Stimulated activated CD8-positive, alpha-beta memory T cell treated with anti-CD3 and anti-CD28 coated beads, Interleukin-12 subunit alpha, Interleukin-12 subunit beta, amount 100 ng/mL, for 4 hours (primary cell): ENCODE data around the gene PODNL1.

Source experiments
- DNase-seq: peaks from one replicate; pipeline ENCODE4 v3.0.0-alpha.2; 2020; ENCODE audit warnings: low read depth

Gene PODNL1, protein sequence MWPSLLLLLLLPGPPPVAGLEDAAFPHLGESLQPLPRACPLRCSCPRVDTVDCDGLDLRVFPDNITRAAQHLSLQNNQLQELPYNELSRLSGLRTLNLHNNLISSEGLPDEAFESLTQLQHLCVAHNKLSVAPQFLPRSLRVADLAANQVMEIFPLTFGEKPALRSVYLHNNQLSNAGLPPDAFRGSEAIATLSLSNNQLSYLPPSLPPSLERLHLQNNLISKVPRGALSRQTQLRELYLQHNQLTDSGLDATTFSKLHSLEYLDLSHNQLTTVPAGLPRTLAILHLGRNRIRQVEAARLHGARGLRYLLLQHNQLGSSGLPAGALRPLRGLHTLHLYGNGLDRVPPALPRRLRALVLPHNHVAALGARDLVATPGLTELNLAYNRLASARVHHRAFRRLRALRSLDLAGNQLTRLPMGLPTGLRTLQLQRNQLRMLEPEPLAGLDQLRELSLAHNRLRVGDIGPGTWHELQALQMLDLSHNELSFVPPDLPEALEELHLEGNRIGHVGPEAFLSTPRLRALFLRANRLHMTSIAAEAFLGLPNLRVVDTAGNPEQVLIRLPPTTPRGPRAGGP

DNA sequence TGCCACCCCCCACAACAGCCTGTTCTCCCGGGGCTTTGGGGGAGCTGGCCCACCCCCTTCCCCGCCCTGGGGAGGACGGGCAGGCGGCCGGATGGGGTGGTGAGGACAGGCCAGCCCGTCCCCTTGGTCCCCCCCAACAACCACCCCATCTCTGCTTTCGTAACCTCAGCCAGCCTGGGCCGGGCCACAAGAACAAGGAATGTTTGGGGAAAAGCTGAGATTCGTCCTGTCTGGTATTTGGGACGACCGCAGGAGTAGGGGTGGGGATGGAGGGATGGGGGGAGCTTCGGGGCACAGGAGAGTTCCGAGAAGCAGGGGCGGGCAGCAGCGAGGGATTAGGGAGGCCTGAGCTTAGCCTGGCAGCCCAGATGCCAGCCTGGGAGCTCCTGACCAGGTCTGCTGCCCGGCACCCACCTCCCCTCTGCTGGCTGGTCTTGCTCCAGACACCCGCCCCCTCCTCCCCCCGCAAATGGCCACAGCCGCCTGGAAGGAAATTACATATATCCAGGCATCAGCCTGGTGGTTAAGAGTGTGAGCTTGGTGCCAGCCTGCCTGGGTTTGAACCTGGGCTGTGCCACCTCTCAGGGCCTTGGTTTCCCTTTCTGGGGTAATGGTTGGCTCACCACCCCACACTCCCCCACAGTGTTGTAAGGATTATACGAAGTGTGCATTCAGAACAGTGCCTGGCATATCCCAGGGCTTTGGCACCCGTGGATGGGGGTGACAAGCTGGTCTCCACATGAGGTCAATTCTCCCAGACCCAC, at the start of gene PODNL1:
TSS of gene PODNL1 (minus strand) at position 117 of the 764 bp plus-strand sequence. CDS start 236 bp downstream, outside the sequence.
- DNase-seq = no peak

DNA sequence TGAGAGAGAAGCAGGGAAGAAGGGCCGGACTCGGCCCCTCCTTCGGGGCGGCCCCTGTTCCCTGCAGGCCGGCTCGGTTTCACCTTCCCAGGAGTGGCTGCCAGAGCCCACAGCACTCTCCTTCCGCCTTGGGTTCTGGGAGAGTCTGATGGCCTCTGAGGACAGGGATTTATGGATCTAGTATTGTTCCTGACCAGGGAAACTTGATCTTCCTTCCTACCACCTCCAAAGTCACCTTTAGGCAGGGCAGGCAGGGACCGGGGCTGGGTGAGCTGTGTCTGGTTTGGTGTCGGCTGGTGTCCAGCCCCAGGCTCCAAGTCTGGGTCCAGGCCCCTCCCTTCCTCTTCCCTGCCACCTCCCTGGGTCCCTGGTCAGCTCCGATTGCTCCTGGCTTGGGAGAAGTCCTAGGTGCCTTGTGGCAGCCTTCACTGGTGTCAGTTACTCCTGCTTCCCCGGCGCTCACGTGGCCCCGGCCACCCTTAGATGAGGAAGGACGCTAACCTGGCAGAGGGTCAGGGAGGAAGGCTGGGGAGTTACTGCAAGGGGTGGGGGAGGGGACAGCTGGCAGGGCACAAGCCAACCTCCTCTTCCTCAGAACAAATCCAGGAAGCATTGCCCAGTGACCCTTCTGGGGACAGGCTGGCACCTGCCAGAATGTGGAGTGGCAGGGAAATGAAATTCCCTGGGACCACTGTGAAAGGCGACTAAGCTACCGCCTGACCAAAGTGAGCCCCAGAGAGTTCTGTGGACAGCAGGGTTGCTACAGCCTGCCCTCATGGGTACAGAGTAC, 49.1 kb upstream of the PODNL1 start:
- DNase-seq = no peak

DNA sequence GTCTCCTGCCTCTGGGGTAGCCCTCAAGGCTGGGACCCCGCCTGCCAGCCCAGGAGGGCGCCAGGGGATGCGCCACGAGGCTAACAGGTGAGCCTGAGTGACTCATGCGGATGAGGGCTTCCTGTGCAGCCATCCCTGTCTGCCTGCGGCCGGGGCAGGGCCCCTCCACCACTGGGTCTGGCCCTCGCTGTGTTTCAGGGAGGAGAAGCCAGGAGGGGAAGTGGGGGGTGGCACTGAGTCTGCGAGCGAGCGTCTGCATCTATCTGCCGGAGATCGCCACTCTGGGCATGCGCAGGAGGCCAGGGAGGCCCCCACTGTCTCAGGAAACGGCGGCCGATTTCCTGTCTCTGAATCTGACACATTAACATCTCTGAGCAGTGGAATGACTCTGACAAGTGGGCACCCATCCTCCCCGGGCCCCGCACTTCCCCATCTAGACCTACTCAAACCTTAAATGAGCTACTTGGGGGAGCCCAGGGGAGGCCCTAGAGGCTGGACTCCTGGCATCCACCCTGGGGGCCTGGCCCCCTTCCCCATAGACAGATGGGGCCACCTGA, 48.2 kb upstream of the PODNL1 start:
- DNase-seq = peak; percentile 97

DNA sequence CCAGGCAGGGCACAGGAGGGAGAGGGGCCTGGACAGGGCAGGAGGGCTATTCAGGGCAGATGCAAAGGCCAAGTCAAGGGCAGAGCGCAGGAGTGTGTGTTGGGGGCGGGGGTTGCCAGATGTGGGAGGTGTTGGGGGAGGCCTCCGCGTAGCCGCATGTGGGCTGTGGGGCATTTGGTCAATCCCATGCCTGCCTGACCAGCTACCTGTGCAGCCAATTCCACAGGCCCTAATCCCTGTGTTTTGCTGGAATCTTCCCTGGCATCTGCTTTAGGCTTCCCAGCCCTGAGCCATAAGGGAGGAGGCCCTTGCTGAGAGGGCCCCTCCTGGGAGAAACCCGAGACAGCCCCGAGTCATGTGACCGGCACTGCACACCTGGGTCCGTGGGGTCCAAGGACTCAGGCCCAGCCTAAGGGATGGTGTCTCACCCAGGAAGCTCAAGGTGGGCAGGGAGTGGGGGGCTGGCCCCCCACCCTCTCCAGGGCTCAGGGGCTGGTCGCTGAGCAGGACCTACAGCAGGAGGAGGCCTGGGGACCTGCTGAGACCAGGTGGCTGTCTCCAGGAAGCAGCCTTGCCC, 47.6 kb upstream of the PODNL1 start:
- DNase-seq = no peak

DNA sequence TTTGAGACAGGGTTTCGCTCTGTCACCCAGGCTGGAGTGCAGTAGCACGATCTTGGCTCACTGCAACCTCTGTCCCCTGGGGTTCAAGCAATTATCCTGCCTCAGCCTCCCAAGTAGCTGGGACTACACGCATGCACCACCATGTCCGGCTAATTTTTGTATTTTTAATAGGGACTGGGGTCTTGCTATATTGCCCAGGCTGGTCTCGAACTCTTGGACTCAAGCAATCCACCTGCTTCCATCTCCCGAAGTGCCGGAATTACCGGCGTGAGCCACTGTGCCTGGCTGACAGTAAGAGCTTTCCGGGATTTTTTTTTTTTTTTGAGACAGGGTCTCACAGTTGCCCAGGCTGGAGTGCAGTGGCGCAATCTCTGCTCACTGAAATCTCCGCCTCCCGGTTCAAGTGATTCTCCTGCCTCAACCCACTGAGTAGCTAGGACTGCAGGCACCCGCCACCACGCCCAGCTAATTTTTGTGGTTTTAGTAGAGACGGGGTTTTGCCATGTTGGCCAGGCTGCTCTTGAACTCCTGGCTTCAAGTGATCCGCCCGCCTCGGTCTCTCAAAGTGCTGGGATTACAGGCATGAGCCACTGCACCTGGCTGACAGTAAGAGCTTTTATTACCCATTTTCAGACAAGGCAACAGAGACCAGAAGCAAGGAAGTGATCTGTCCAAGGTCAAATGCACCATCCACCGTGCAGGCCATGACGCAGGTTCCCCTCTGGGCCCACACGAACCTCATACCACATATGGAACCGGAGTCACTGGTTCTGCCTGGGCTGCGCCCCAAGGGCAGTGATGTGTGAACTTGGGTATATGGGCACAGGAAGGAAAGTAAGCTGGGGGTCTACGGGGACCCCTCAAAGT, 46.9 kb upstream of the PODNL1 start:
- no peak for DNase-seq

DNA sequence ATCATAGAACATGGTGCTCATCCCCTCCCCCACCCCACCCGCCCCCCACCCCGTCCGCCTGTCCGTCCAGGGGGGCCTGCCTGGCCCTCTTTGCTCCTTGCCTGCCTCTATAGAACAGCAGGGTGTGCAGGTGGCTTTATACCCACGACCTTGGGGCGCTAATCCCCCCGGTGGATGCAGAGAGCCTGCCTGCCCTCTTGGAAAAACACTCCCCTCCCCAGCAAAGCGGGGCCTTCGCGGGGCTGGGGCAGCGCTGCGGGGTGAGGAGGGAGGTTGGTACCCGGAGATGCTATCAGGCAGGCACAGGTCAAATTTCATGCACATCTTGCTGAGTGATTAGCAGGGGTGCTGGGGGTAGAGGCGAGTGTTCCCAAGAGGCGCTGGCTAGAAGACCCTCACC, 46.0 kb upstream of the PODNL1 start:
- no peak for DNase-seq

DNA sequence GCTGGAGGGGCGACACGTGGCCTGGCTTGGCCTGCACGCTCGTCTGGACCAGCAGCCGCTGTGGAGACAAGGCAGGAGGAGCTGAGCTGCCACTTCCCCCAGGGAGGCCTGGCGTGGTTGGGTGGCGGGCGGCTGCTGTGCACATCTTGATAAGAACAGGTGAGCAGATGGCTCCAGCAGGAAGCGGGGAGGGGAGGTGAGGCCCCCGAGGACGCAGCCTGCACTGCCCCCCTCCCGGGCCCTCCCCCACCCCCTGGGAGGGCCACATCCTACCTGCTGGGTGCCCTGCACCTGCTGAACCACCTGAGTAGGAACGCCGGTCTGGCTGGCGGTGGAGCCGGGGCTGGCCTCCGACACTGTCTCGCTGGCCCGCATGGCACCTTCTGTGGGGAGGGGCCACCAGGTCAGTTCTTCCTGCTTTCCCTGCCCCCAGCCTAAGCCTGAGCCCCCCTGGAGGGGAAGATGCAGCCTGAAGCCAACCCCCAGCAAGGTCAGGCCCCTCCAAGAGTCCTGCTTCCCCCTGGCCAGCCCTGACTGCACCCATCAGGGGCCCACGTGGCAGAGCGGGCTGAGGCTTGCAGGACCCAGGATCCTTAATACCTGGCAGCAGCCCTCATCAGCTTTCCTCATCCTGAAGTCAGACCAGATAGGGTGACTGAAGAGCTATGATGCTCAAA, 45.1 kb upstream of the PODNL1 start:
- DNase-seq = no peak

DNA sequence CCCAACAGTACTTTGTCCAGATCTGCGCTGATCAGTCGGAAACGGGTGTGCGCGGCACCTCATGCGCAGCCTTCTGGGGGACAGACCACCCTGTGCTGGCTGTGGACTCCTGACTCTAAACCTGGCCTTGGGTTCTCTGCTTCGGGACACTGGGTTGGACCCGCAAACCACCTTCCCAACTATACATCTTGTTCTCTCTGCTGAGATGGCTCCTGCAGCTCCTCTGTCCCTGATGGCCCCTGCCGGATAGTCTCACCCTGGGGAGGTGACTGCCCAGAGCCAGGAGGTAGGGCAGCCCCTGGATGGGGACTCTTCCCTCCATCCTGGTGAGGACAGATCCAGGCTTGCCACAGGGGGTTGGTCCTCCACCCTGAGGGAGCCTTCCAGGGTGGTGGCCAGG, 44.6 kb upstream of the PODNL1 start:
- DNase-seq = no peak

DNA sequence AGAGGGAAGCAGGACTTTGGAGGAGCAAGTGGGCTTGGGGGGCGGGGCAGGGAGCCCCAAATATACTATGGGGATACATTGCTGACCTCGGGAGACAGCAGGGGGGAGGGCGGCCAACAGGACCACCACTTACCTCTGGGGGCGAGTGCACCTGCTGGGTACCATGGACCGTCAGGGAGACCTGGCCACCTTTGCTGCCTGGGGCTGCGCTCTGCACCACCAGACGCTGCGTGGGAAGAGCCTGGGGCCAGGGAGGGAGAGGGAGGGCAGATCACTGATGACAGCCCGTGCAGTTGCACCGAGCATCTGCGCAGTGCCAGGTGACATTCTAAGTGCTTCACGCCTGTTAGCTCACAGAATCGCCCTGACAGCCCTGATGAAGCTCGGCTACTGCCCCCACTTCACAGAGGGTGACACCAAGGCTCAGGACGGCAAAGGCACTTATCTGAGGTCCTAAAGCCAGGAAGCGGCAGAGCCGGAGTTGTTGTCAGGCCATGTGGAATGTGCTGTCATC, 43.8 kb upstream of the PODNL1 start:
- no peak for DNase-seq

DNA sequence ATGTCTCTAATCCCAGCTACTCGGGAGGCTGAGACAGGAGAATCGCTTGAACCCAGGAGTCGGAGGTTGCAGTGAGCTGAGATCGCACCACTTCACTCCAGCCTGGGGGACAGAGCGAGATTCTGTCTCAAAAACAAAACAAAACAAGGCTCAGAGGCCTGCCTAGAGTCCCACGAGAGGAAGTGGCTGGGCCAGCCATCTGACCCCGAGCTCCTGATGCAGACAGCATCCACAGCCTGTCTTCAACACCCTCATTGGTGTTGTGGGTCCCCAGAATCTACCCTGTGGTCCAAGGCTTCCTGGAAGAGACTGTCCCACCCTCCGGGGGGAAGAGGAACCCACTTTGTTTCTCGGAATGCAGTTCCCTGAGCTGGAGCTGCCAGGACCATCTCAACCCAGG, 43.2 kb upstream of the PODNL1 start:
- DNase-seq = no peak

DNA sequence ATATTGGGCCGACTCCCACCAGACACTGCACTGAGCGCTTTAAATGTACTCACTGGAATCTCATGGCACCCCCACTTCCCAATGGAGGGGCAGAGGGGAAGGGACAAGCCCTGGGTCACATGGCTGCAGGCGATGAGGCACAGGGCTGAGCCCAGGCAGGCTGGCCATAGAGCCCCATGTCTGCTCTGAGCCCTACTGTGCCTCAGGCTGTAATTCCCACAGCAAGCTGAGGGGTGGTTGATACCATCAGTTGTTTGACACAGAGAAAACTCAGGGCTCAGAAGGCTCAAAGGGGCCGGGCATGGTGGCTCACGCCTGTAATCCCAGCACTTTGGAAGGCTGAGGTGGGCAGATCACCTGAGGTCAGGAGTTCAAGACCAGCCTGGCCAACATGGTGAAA, 42.8 kb upstream of the PODNL1 start:
- no peak for DNase-seq

DNA sequence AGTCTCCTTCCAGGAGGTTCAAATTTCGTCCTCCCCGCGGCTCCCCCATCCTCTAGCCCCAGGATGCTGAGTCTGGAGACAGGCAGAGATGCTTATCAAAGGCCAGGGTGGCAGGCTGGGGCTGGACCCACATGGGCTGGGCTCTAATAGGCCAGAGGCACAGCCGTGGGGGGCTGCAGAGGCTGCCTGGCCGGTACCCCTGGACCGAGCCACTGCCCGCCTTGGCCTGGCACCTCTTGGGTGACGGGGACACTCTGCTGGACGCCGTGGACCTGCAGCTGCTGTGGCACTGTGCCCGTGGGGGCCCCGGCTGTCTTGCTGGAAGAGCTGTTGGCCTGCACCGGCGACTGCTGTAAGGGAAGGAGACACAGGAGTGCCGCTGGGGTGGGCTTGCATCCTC, 42.1 kb upstream of the PODNL1 start:
- DNase-seq = no peak

DNA sequence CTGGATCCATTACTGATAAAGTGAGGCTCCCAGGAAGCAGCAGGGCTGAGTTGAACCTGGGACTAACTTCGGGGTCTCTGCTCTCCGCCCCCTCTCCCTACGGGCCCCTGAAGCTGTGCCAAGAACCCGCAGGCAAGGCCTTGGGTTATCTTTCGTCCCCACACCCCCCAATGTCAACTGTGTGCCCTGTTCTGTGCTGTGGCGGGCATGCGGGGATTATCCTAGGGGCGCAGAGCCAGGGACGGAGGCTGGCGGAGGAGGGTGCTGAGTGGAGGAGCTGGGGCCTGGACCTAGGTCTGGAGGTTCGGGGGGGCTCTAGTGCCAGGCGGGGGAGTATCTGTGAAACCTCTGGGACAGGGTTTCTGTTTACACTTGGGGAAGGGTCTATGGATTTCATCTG, 41.5 kb upstream of the PODNL1 start:
- DNase-seq = no peak

DNA sequence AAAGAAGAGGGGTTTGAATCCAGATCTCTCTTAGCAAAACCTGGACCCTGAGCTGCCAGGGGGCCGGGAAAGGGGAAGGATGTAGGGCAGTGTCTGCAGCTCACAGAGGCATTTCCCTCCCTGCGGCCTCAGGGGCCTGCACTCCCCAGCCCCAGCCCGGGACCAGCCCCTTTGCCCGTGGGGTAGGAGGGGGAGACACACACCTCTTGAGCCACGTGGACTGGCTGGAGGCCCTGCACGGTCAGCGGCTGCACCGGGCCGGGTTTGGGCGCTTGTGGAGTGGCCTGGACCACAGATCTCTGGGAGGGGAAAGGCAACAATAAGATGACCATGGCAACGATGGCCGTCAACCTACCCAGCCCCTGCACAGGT, 41.0 kb upstream of the PODNL1 start:
- DNase-seq = no peak

DNA sequence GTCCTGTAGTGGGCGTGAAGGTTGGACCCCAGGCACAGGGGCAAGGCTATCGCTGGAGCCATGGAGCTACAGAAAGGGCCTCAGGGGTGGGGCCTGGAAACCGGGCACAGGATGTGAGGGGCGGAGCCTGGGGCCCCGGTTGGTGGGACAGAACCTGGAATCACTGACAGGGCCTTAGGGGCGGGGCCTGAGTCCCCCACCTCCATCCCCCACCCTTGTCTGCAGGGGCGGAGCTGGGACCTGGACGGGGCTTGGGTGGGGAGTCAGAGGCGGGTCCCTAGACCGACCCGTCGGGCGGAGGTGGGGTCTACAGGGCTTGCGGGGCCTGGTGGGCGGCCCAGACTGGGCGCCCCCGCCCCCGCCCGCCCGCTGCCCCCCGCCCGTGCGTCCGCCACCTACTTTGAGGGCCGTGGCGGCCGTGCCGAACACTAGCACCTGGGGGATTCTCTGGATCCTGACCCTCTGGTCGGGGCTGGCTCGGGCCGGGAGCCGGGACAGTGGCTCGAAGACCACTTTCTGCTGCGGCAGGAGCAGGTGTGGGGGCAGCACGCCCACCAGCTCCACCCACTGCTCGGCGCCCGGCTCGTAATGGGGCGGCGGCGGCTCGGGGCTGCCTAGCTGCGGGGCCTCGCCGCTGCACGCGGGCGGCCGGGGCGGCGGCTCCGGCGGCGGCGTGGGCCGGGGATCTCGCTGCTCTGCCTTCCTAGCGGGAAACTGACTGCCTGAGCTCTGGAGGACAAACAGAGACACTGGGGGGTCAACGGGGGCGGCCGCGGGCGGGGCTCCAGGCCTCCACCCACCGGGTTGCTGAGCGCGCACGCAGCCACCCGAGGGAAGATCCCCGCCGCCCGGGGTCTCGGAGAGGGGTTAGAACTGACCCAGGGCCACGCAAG, 40.4 kb upstream of the PODNL1 start:
- DNase-seq = no peak

DNA sequence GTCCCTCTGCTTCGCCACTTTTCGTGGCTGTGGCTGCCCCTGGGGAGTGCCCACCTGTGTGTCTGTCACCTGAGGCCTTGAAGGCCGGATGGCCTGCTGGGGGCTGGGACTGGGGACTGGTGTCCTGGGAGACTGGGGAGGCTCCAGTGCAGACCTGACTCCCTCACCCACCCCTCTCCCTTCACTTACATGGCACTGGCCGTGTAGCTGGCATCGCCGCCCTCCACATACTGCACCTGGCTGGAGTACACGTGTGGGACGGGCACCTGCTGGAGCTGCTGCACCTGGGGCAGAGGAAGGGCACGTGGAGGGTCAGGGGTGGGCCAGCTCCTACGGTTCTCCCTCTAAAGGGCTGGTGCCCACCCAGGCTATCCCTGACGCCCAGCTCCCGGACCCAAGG, 39.6 kb upstream of the PODNL1 start:
- DNase-seq = no peak

DNA sequence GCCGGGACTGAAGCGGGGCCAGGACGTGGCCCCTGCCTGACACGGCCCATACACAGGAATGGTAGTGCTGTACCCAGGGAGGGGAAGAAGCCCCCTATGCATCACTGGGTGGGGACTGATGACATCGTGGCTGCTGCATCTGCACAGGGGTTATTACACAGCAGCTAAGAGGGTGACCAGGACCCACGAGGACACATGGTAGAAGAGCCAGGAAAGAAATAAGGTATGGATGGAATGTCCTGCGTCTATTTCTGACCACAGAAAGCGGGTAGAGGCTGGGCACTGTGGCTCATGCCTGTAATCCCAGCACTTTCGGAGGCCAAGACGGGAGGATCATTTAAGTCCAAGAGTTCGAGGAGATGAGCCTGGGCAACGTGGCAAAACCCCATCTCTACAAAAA, 38.2 kb upstream of the PODNL1 start:
- DNase-seq = no peak

DNA sequence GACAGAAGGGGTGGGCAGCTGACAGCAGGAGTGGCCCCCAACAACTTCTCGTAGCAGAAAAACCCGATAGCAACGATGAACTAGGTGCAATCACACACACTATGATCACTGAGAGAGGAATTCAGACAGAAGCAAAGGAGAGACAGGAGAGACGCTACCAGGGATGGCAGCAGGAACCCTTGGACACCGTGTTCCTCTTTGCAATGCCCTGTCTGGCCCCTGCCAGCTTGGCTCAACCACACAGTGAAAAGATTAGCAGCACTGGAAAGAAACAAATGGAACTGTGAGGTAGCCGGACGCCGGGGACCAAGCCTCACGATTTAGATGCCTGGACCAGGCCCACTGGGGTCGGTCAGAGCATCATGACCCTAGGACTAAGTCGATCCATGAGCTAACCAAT, 37.7 kb upstream of the PODNL1 start:
- DNase-seq = no peak

DNA sequence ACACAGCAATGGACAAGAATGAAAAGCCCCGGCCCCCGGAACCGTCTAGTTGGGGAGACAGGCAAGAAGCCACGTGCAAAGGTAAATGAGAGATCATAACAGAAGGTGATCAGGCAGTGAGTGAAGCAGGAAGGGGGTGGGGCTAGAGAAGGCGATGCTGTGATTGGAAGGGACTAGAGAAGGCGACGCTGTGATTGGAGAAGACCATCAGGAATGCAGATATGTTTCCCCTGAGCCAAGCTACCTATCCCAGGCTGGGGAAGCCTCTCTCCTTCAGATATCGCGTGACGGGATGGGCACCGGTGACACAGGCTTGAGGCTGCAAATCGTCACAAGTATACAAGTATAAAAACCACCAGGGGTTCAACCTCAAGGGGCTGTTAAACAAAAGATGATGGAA, 35.9 kb upstream of the PODNL1 start:
- no peak for DNase-seq
